CD4-positive, alpha-beta memory T cell (primary cell): ENCODE measurements around the gene FAM89A. TPM values are rescaled to one million over a fixed set of nuclear protein-coding genes. Genes with fewer than 3 reads are reported as not detected.
"Not testable (repeated sequence)": the region's sequence is repeated elsewhere in the genome, so short reads cannot be mapped to it uniquely, and the experiment has no call there.

Experiments
- CTCF ChIA-PET: fragments of 350-600 bp; sonication (Branson Sonifier 250); formaldehyde crosslinking; loops from one replicate; lab custom pipeline; 2021; ENCODE audit warnings: inconsistent platforms; ENCODE audit not compliant: partially characterized antibody; lab: Charles Lee
- POLR2A ChIA-PET: fragments of 350-600 bp; sonication (Branson Sonifier 250); formaldehyde crosslinking; loops from one replicate; lab custom pipeline; 2021; ENCODE audit not compliant: partially characterized antibody; lab: Charles Lee
- DNase-seq, 5 donors: peaks; one replicate each; pipeline versions ENCODE4 v3.0.0 to v3.0.0-alpha.2; 2020 to 2022; ENCODE audit warnings: mixed read lengths in 1 of 5
- H3K27ac ChIP-seq: one replicate; pipeline ENCODE4 v1.7.0; 2013; ENCODE audit warnings: low read depth, low read length
- H3K27me3 ChIP-seq: 2 replicates; pipeline ENCODE4 v1.7.0; 2013; ENCODE audit warnings: mild to moderate bottlenecking, low read length, moderate library complexity; ENCODE audit not compliant: insufficient read depth
- H3K36me3 ChIP-seq: 2 replicates; pipeline ENCODE4 v1.7.0; 2013; ENCODE audit warnings: mild to moderate bottlenecking, low read length, moderate library complexity; ENCODE audit not compliant: insufficient read depth
- H3K4me1 ChIP-seq: 2 replicates; pipeline ENCODE4 v1.7.0; 2013; ENCODE audit warnings: mild to moderate bottlenecking, low read length, moderate library complexity; ENCODE audit not compliant: insufficient read depth
- H3K4me3 ChIP-seq, 2 donors: one replicate each; pipeline ENCODE4 v1.7.0; 2013; ENCODE audit warnings: low read length in 2 of 2, mild to moderate bottlenecking in 1 of 2
- H3K9me3 ChIP-seq, 2 donors: one replicate each; pipeline ENCODE4 v1.7.0; 2013; ENCODE audit warnings: low read length in 2 of 2, control low read depth in 1 of 2; ENCODE audit not compliant: control insufficient read depth in 1 of 2
- H3K27ac Mint-ChIP-seq, 7 donors: one replicate each; pipeline ENCODE4 v1.8.0; 2020 to 2021; ENCODE audit warnings: mixed read lengths in 7 of 7, mild to moderate bottlenecking in 6 of 7, inconsistent platforms in 3 of 7, moderate library complexity in 3 of 7
- H3K27me3 Mint-ChIP-seq, 2 donors: one replicate each; pipeline ENCODE4 v1.8.0; 2020 to 2021; ENCODE audit warnings: mixed read lengths in 2 of 2
- H3K36me3 Mint-ChIP-seq, 2 donors: one replicate each; pipeline ENCODE4 v1.8.0; 2020 to 2021; ENCODE audit warnings: mixed read lengths in 2 of 2, inconsistent platforms in 1 of 2, mild to moderate bottlenecking in 1 of 2
- H3K4me1 Mint-ChIP-seq, 4 donors: one replicate each; pipeline ENCODE4 v1.8.0; 2020 to 2021; ENCODE audit warnings: mixed read lengths in 4 of 4, mild to moderate bottlenecking in 1 of 4
- H3K4me3 Mint-ChIP-seq, 8 donors: one replicate each; pipeline ENCODE4 v1.8.0; 2020 to 2021; ENCODE audit warnings: mixed read lengths in 8 of 8, mild to moderate bottlenecking in 7 of 8, moderate library complexity in 6 of 8, inconsistent platforms in 3 of 8
- H3K9me3 Mint-ChIP-seq, 8 donors: one replicate each; pipeline ENCODE4 v1.8.0; 2020 to 2021; ENCODE audit warnings: mixed read lengths in 8 of 8, mild to moderate bottlenecking in 5 of 8, inconsistent platforms in 3 of 8, moderate library complexity in 1 of 8
- intact Hi-C: fragments of 100-400 bp; cut with micrococcal nuclease; formaldehyde crosslinking; loops from one replicate; pipeline ENCODE4 v1.15.1; 2023
- polyA plus RNA-seq, 2 donors: library from polyadenylated mRNA; unstranded; fragments of 300-500 nt; fragmentation: Illumina TruSeq; gene quantifications; one replicate each; pipeline ENCODE4 v1.2.3, GENCODE V29; 2021
- total RNA-seq, 2 experiments: library from RNA; stranded (reverse); gene quantifications; one replicate each; pipeline ENCODE4 v1.2.3, GENCODE V29; 2021

The FAM89A gene
- total and polyA plus RNA-seq, 4 experiments from 2014 or later: 6.5 to 8.7 (median 8.1) TPM

- Histone ChIP-seq H3K27ac (no peak overlapping the region), H3K4me1 (no peaks in the 10 kb centered on the region), H3K36me3 (no peaks in the 10 kb centered on the region), H3K27me3 (no peaks in the 10 kb centered on the region), H3K9me3 (no peaks in the 10 kb centered on the region), H3K4me3 (no peak overlapping the region)
- ChIA-PET CTCF (interaction anchor here (0.7 kb wide), 1 partner anchor 33 kb away, joined by 3 read pairs; no protein-coding TSS in a partner anchor), POLR2A (interaction anchor here (0.7 kb wide), 1 partner anchor 11 kb away, joined by 3 read pairs; no protein-coding TSS in a partner anchor)
- Mint-ChIP-seq H3K27ac (no peak overlapping the region), H3K9me3 (no peaks in the 10 kb centered on the region), H3K4me3 (no peak overlapping the region), H3K27me3 (no peaks in the 10 kb centered on the region), H3K4me1 (no peaks in the 10 kb centered on the region), H3K36me3 (peaks cover 4 to 5% of the 10 kb centered on the region in 2 donors)
- DNase-seq: no peak
- intact Hi-C loops: loop anchor here (10.0 kb wide), 1 partner anchor 81 kb away; no protein-coding TSS in a partner anchor
Observed at GRCh38 chr1:231013391-231014015, 26.6 kb downstream of the FAM89A start.

GRCh38 chr1:231011963-231012362, 28.1 kb downstream of the FAM89A start:
- no peaks in the 10 kb centered on the region for H3K36me3 ChIP-seq
- no peak overlapping the region for H3K27ac ChIP-seq
- H3K27ac Mint-ChIP-seq: no peak overlapping the region
- H3K27me3 ChIP-seq: no peaks in the 10 kb centered on the region
- H3K9me3 ChIP-seq: no peaks in the 10 kb centered on the region
- ChIA-PET POLR2A (no interaction called here), CTCF (no interaction called here)
- no peak overlapping the region for H3K4me3 Mint-ChIP-seq
- no peaks in the 10 kb centered on the region for H3K4me1 Mint-ChIP-seq
- no peaks in the 10 kb centered on the region for H3K27me3 Mint-ChIP-seq
- no peak for DNase-seq
- peaks cover 0 to 4% of the 10 kb centered on the region in 2 donors for H3K36me3 Mint-ChIP-seq
- peaks cover 0 to 10% (median 7%) of the 10 kb centered on the region in 8 donors for H3K9me3 Mint-ChIP-seq
- H3K4me3 ChIP-seq: no peak overlapping the region
- H3K4me1 ChIP-seq: no peaks in the 10 kb centered on the region
- intact Hi-C loops: loop anchor here (10.0 kb wide), 1 partner anchor 83 kb away; no protein-coding TSS in a partner anchor

GRCh38 chr1:231011360-231011759, 28.7 kb downstream of the FAM89A start:
- peaks cover 2 to 16% (median 12%) of the 10 kb centered on the region in 8 donors for H3K9me3 Mint-ChIP-seq
- H3K36me3 Mint-ChIP-seq: peaks cover 0 to 8% of the 10 kb centered on the region in 2 donors
- no peak overlapping the region for H3K4me3 ChIP-seq
- no peaks in the 10 kb centered on the region for H3K4me1 Mint-ChIP-seq
- H3K27me3 Mint-ChIP-seq: no peaks in the 10 kb centered on the region
- ChIA-PET CTCF (no interaction called here), POLR2A (no interaction called here)
- intact Hi-C loops: loop anchor here (10.0 kb wide), 1 partner anchor 83 kb away; no protein-coding TSS in a partner anchor
- DNase-seq: no peak
- H3K9me3 ChIP-seq: no peaks in the 10 kb centered on the region
- no peaks in the 10 kb centered on the region for H3K27me3 ChIP-seq
- H3K27ac ChIP-seq: no peak overlapping the region
- H3K4me3 Mint-ChIP-seq: no peak overlapping the region
- H3K27ac Mint-ChIP-seq: no peak overlapping the region
- no peaks in the 10 kb centered on the region for H3K36me3 ChIP-seq
- H3K4me1 ChIP-seq: no peaks in the 10 kb centered on the region

GRCh38 chr1:231007535-231007934, 32.5 kb downstream of the FAM89A start:
- CTCF ChIA-PET, H3K9me3 ChIP-seq, H3K27ac ChIP-seq, POLR2A ChIA-PET, H3K4me3 Mint-ChIP-seq, H3K4me1 Mint-ChIP-seq, H3K4me3 ChIP-seq, H3K27me3 ChIP-seq, H3K27me3 Mint-ChIP-seq, intact Hi-C loops, DNase-seq, H3K4me1 ChIP-seq, H3K27ac Mint-ChIP-seq, H3K36me3 ChIP-seq: not testable (repeated sequence)
- Mint-ChIP-seq H3K9me3 (peaks cover 5 to 54% (median 47%) of the 10 kb centered on the region in 8 donors), H3K36me3 (peaks cover 15 to 22% of the 10 kb centered on the region in 2 donors)

- Mint-ChIP-seq H3K4me3 (no peak overlapping the region), H3K27me3 (no peaks in the 10 kb centered on the region), H3K36me3 (peaks cover 27 to 36% of the 10 kb centered on the region in 2 donors), H3K27ac (no peak overlapping the region), H3K9me3 (peaks cover 5 to 51% (median 41%) of the 10 kb centered on the region in 8 donors), H3K4me1 (no peaks in the 10 kb centered on the region)
- DNase-seq: no peak
- Histone ChIP-seq H3K36me3 (peaks cover 43% of the 10 kb centered on the region), H3K9me3 (peaks cover 0 to 6% of the 10 kb centered on the region in 2 donors), H3K27ac (no peak overlapping the region), H3K4me3 (no peak overlapping the region), H3K27me3 (no peaks in the 10 kb centered on the region), H3K4me1 (no peaks in the 10 kb centered on the region)
- ChIA-PET CTCF (no interaction called here), POLR2A (interaction anchor here (0.9 kb wide), 1 partner anchor 12 kb away, joined by 3 read pairs; no protein-coding TSS in a partner anchor)
- intact Hi-C loops: no loop called here
Observed at GRCh38 chr1:231001892-231002291, 38.2 kb downstream of the FAM89A start.

GRCh38 chr1:231000639-231001038, 39.4 kb downstream of the FAM89A start:
- peaks cover 31 to 41% of the 10 kb centered on the region in 2 donors for H3K36me3 Mint-ChIP-seq
- Histone ChIP-seq H3K4me3 (no peak overlapping the region), H3K36me3 (peaks cover 54% of the 10 kb centered on the region), H3K4me1 (no peaks in the 10 kb centered on the region), H3K9me3 (peaks cover 0 to 6% of the 10 kb centered on the region in 2 donors), H3K27me3 (no peaks in the 10 kb centered on the region), H3K27ac (no peak overlapping the region)
- no peak for DNase-seq
- intact Hi-C loops: no loop called here
- CTCF ChIA-PET: no interaction called here
- no peak overlapping the region for H3K4me3 Mint-ChIP-seq
- H3K4me1 Mint-ChIP-seq: no peaks in the 10 kb centered on the region
- no peaks in the 10 kb centered on the region for H3K27me3 Mint-ChIP-seq
- H3K9me3 Mint-ChIP-seq: peaks cover 2 to 39% (median 30%) of the 10 kb centered on the region in 8 donors
- H3K27ac Mint-ChIP-seq: no peak overlapping the region
- POLR2A ChIA-PET: no interaction called here

- peaks cover 54% of the 10 kb centered on the region for H3K36me3 ChIP-seq
- intact Hi-C loops: no loop called here
- ChIA-PET CTCF (no interaction called here), POLR2A (no interaction called here)
- H3K27ac ChIP-seq: no peak overlapping the region
- Mint-ChIP-seq H3K4me1 (no peaks in the 10 kb centered on the region), H3K36me3 (peaks cover 31 to 46% of the 10 kb centered on the region in 2 donors), H3K27me3 (no peaks in the 10 kb centered on the region), H3K27ac (no peak overlapping the region), H3K9me3 (peaks cover under 1 to 34% (median 26%) of the 10 kb centered on the region in 8 donors), H3K4me3 (no peak overlapping the region)
- H3K27me3 ChIP-seq: no peaks in the 10 kb centered on the region
- H3K4me3 ChIP-seq: no peak overlapping the region
- no peak for DNase-seq
- H3K9me3 ChIP-seq: peaks cover 0 to 6% of the 10 kb centered on the region in 2 donors
- H3K4me1 ChIP-seq: no peaks in the 10 kb centered on the region
Observed at GRCh38 chr1:231000201-231000600, 39.9 kb downstream of the FAM89A start.
